GM23338 (cell line): ENCODE results near the gene MC3R. TPM values are rescaled to one million over a fixed set of nuclear protein-coding genes. Genes with fewer than 3 reads are reported as not detected.
A peak's percentile ranks its signal among the peaks of the same experiment; 100 is the strongest.

ENCODE experiments used
- ATAC-seq: fragments of 200-7000 bp; cut with Tn5 transposase; 3 replicates; pipeline ENCODE4 v1.9.1; 2020
- DNase-seq: peaks from one replicate; pipeline ENCODE4 v3.0.0-alpha.2; 2015; ENCODE audit warnings: low spot score
- H2AFZ ChIP-seq: fragments of 200-600 bp; sonication (generic); 2 replicates; pipeline ENCODE4 v1.8.0; 2016; ENCODE audit warnings: antibody characterized with exemption, mild to moderate bottlenecking, moderate library complexity
- H3F3A ChIP-seq: fragments of 200-600 bp; sonication (generic); replicated peaks from 2 replicates; pipeline ENCODE4 v1.8.0; 2017; ENCODE audit warnings: antibody characterized with exemption, mixed run types, low read depth
- H3K27ac ChIP-seq: fragments of 200-600 bp; sonication (generic); 2 replicates; pipeline ENCODE4 v1.6.1; 2016; ENCODE audit warnings: low read depth
- H3K27me3 ChIP-seq: fragments of 200-600 bp; sonication (generic); 2 replicates; pipeline ENCODE4 v1.8.0; 2016; ENCODE audit warnings: mild to moderate bottlenecking, mixed run types, moderate library complexity; ENCODE audit not compliant: insufficient read depth
- H3K36me3 ChIP-seq: fragments of 200-600 bp; sonication (generic); 2 replicates; pipeline ENCODE4 v1.8.0; 2016; ENCODE audit warnings: mild to moderate bottlenecking; ENCODE audit not compliant: insufficient read depth
- H3K4me1 ChIP-seq: fragments of 200-600 bp; sonication (generic); 2 replicates; pipeline ENCODE4 v1.8.0; 2016; ENCODE audit warnings: mild to moderate bottlenecking, moderate library complexity; ENCODE audit not compliant: insufficient read depth
- H3K4me2 ChIP-seq: fragments of 200-600 bp; sonication (generic); 2 replicates; pipeline ENCODE4 v1.7.1; 2017; ENCODE audit warnings: mixed run types
- H3K4me3 ChIP-seq: fragments of 200-600 bp; sonication (generic); 2 replicates; pipeline ENCODE4 v1.6.1; 2016; ENCODE audit warnings: mixed run types
- H3K79me2 ChIP-seq: fragments of 200-600 bp; sonication (generic); replicated peaks from 2 replicates; pipeline ENCODE4 v1.8.0; 2017; ENCODE audit warnings: mild to moderate bottlenecking; ENCODE audit not compliant: insufficient read depth
- H3K9me2 ChIP-seq: fragments of 200-600 bp; sonication (generic); 2 replicates; pipeline ENCODE4 v1.8.0; 2017; ENCODE audit not compliant: insufficient read depth
- H4K20me1 ChIP-seq: fragments of 200-600 bp; sonication (generic); replicated peaks from 2 replicates; pipeline ENCODE4 v1.8.0; 2017; ENCODE audit warnings: mild to moderate bottlenecking; ENCODE audit not compliant: insufficient read depth
- H3K27ac Mint-ChIP-seq: 2 replicates; pipeline ENCODE4 v1.8.0; 2020; ENCODE audit warnings: inconsistent platforms, mild to moderate bottlenecking, moderate library complexity, mixed read lengths
- H3K27me3 Mint-ChIP-seq: 3 replicates; pipeline ENCODE4 v1.8.0; 2022; ENCODE audit warnings: low read depth, mild to moderate bottlenecking, moderate library complexity, mixed read lengths, inconsistent platforms; ENCODE audit not compliant: insufficient read depth, poor library complexity
- H3K36me3 Mint-ChIP-seq: 3 replicates; pipeline ENCODE4 v1.8.0; 2021; ENCODE audit warnings: low read depth, mild to moderate bottlenecking, inconsistent platforms, moderate library complexity, mixed read lengths
- H3K4me1 Mint-ChIP-seq: 3 replicates; pipeline ENCODE4 v1.8.0; 2020; ENCODE audit warnings: mild to moderate bottlenecking, inconsistent platforms, mixed read lengths
- H3K4me3 Mint-ChIP-seq: 3 replicates; pipeline ENCODE4 v1.8.0; 2021; ENCODE audit warnings: moderate library complexity, mild to moderate bottlenecking, inconsistent platforms, mixed read lengths
- H3K9me3 Mint-ChIP-seq: 3 replicates; pipeline ENCODE4 v1.8.0; 2020; ENCODE audit warnings: moderate library complexity, mild to moderate bottlenecking, inconsistent platforms, mixed read lengths
- CREB1 ChIP-seq: fragments of 250-450 bp; sonication (Bioruptor Pico); IDR thresholded peaks from 2 replicates; pipeline ENCODE4 v1.5.0; 2020; ENCODE audit warnings: low read depth, mild to moderate bottlenecking, moderate library complexity
- CTCF ChIP-seq, 2 experiments: fragments of 200-600 bp in 1 of 2; sonication (generic) in 1 of 2; conservative IDR thresholded peaks; 2 replicates each; pipeline versions ENCODE4 v1.5.1 to v1.6.1; 2016 to 2017; ENCODE audit warnings: antibody characterized with exemption in 2 of 2, low read depth in 2 of 2, mild to moderate bottlenecking in 2 of 2, moderate library complexity in 1 of 2
- ETS1 ChIP-seq: IDR thresholded peaks from 2 replicates; pipeline ENCODE4 v1.6.1; 2016; ENCODE audit warnings: antibody characterized with exemption
- EZH2 ChIP-seq: fragments of 200-600 bp; sonication (generic); IDR thresholded peaks from one replicate; pipeline ENCODE4 v1.8.0; 2017; ENCODE audit warnings: antibody characterized with exemption, mild to moderate bottlenecking, low read depth; ENCODE audit not compliant: unreplicated experiment
- JUNB ChIP-seq: IDR thresholded peaks from one replicate; pipeline ENCODE4 v1.6.1; 2016; ENCODE audit warnings: antibody characterized with exemption; ENCODE audit not compliant: unreplicated experiment
- REST ChIP-seq: IDR thresholded peaks from one replicate; pipeline ENCODE4 v1.6.1; 2018; ENCODE audit warnings: antibody characterized with exemption; ENCODE audit not compliant: unreplicated experiment
- STAT1 ChIP-seq: IDR thresholded peaks from one replicate; pipeline ENCODE4 v1.6.1; 2016; ENCODE audit warnings: antibody characterized with exemption; ENCODE audit not compliant: unreplicated experiment
- ZNF331 ChIP-seq: fragments of 250-450 bp; sonication (Bioruptor Pico); IDR thresholded peaks from 2 replicates; pipeline ENCODE4 v1.5.0; 2020; ENCODE audit warnings: low read depth, mild to moderate bottlenecking, moderate library complexity
- ZNF462 ChIP-seq: fragments of 250-450 bp; sonication (Bioruptor Pico); IDR thresholded peaks from 2 replicates; pipeline ENCODE4 v1.5.0; 2020; ENCODE audit warnings: mild to moderate bottlenecking, moderate library complexity
- polyA plus RNA-seq: library from polyadenylated mRNA; unstranded; fragments of >200 nt; fragmentation: Nextera tagmentation; extraction: Ambion mirVana; gene quantifications from 2 replicates; pipeline ENCODE4 v1.2.1, GENCODE V29; 2016
- total RNA-seq: library from RNA; depleted of rRNA; stranded (reverse); fragments of >200 nt; shearing (Covaris generic); gene quantifications from 2 replicates; pipeline ENCODE4 v1.2.3, GENCODE V29; 2014

The MC3R gene
- total and polyA plus RNA-seq, 2 experiments from 2014 or later = not detected

GRCh38 chr20:56202493-56203077, 45.9 kb upstream of the MC3R start:
- Histone ChIP-seq H3K27ac (no peak overlapping the region), H2AFZ (no peak overlapping the region), H3K79me2 (no peaks in the 10 kb centered on the region), H3K4me2 (no peak overlapping the region), H4K20me1 (no peaks in the 10 kb centered on the region), H3K9me2 (no peaks in the 10 kb centered on the region), H3K27me3 (no peaks in the 10 kb centered on the region), H3K4me1 (no peaks in the 10 kb centered on the region), H3K4me3 (no peak overlapping the region), H3K36me3 (peaks cover 4% of the 10 kb centered on the region; the same call in 1 of the 2 replicates), H3F3A (no peaks in the 10 kb centered on the region)
- ATAC-seq (no peak), DNase-seq (no peak)
- TF ChIP-seq CTCF (conservative IDR thresholded peaks at IDR 0.05; ENCODE audit: low read depth in 2 of 2) = peak; percentile 16 to 24; a peak in 2 of 4 replicates
- TF ChIP-seq REST = no peak
- Mint-ChIP-seq H3K4me1 (no peaks in the 10 kb centered on the region), H3K4me3 (no peak overlapping the region), H3K27ac (no peak overlapping the region), H3K27me3 (peaks cover 2% of the 10 kb centered on the region), H3K36me3 (peaks cover 35% of the 10 kb centered on the region), H3K9me3 (peaks cover 99% of the 10 kb centered on the region)

- no peak for ATAC-seq
- Mint-ChIP-seq H3K9me3 (peaks cover 99% of the 10 kb centered on the region), H3K27ac (no peak overlapping the region), H3K4me1 (no peaks in the 10 kb centered on the region), H3K4me3 (no peak overlapping the region), H3K27me3 (peaks cover 2% of the 10 kb centered on the region), H3K36me3 (peaks cover 40% of the 10 kb centered on the region)
- no peaks in the 10 kb centered on the region for H3K4me1 ChIP-seq
- H3K27ac ChIP-seq = no peak overlapping the region
- H3K4me2 ChIP-seq = no peak overlapping the region
- H3K79me2 ChIP-seq = no peaks in the 10 kb centered on the region
- H3K4me3 ChIP-seq = no peak overlapping the region
- no peaks in the 10 kb centered on the region for H3K9me2 ChIP-seq
- peaks cover 5% of the 10 kb centered on the region for H3K36me3 ChIP-seq
- DNase-seq = no peak
- no peaks in the 10 kb centered on the region for H3K27me3 ChIP-seq
- H3F3A ChIP-seq = no peaks in the 10 kb centered on the region
- H4K20me1 ChIP-seq = no peaks in the 10 kb centered on the region
- no peak overlapping the region for H2AFZ ChIP-seq
- no peak for TF ChIP-seq ZNF331 (CRISPR knock-in tag)
- TF ChIP-seq STAT1 = no peak
- TF ChIP-seq ZNF462 (CRISPR knock-in tag) = no peak
- TF ChIP-seq CREB1 (CRISPR knock-in tag) = no peak
- no peak for TF ChIP-seq JUNB
- TF ChIP-seq EZH2 = no peak
- TF ChIP-seq ETS1 = no peak
Observed at GRCh38 chr20:56204206-56204605, 44.3 kb upstream of the MC3R start.
